Retinal pigment epithelial cell (primary cell): ENCODE measurements around the gene SMIM24.

Experiments used
- DNase-seq: peaks from one replicate; pipeline ENCODE4 v3.0.0-alpha.2; 2010; ENCODE audit warnings: low read depth
- H3K4me3 ChIP-seq: 2 replicates; pipeline ENCODE4 v1.5.1; 2011; ENCODE audit warnings: mild to moderate bottlenecking, low read length, control low read depth, moderate library complexity
- TF ChIP-seq, protein P1 (sequence below): conservative IDR thresholded peaks from 2 replicates; pipeline ENCODE4 v1.5.1; 2011; ENCODE audit warnings: low read depth, low read length, control low read depth, inconsistent platforms

Gene SMIM24

DNA sequence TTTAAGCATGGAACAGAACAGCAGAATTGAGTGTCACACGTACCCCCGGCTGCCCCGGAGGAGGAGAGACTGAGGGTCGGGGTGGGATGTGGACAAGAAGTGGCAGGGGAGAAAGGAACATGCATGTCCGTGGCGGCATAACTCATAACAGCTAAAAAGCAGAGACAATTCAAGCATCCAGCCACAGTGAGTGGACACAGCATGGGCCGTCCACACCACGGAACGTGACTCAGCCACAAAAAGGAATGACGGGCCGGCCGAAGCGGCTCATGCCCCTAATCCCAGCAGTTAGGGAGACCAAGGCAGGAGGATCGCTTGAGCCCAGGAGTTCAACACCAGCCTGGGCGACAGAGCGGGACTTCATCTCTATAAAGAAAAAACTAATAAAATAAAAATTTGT is 12.6 kb upstream of the SMIM24 start:
- no peak for DNase-seq
- TF ChIP-seq, protein P1, sequence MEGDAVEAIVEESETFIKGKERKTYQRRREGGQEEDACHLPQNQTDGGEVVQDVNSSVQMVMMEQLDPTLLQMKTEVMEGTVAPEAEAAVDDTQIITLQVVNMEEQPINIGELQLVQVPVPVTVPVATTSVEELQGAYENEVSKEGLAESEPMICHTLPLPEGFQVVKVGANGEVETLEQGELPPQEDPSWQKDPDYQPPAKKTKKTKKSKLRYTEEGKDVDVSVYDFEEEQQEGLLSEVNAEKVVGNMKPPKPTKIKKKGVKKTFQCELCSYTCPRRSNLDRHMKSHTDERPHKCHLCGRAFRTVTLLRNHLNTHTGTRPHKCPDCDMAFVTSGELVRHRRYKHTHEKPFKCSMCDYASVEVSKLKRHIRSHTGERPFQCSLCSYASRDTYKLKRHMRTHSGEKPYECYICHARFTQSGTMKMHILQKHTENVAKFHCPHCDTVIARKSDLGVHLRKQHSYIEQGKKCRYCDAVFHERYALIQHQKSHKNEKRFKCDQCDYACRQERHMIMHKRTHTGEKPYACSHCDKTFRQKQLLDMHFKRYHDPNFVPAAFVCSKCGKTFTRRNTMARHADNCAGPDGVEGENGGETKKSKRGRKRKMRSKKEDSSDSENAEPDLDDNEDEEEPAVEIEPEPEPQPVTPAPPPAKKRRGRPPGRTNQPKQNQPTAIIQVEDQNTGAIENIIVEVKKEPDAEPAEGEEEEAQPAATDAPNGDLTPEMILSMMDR, result no peak
- no peak overlapping the region for H3K4me3 ChIP-seq

DNA sequence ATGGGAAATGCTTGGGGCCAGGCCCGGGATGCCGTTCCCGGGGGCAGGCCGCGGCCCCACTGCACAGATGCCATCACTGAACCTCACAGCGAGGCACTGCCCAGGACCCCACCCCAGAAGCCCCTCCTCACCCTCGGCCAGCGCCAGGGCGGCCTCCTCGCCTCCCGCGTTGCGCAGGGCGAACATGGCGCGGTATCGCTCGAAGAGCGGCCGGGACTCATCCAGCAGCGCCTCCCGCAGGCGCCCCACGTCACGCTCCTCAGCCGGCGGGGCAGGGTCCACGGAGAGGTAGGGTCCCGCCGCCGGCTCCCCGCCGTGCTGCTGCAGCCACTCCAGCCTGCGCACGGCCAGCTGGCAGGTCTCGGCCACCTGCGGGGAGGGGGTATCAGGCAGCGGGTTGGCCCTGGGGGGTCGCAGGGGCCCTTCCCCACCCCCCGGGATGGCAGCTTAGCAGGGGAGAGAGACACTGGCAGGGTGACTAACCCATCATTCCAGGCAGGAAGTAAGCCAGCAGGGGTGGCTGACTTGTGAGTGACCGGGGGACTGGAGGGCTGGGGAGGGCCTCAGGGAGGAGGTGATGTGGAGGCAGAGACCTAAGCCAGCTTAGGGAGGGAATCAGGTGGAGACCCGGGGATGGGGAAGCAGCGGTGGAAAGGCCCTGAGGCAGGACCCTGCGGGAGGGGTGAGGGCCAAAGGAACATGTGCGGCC is 12.0 kb upstream of the SMIM24 start:
- no peak overlapping the region for H3K4me3 ChIP-seq
- TF ChIP-seq, protein P1, result no peak
- no peak for DNase-seq

DNA sequence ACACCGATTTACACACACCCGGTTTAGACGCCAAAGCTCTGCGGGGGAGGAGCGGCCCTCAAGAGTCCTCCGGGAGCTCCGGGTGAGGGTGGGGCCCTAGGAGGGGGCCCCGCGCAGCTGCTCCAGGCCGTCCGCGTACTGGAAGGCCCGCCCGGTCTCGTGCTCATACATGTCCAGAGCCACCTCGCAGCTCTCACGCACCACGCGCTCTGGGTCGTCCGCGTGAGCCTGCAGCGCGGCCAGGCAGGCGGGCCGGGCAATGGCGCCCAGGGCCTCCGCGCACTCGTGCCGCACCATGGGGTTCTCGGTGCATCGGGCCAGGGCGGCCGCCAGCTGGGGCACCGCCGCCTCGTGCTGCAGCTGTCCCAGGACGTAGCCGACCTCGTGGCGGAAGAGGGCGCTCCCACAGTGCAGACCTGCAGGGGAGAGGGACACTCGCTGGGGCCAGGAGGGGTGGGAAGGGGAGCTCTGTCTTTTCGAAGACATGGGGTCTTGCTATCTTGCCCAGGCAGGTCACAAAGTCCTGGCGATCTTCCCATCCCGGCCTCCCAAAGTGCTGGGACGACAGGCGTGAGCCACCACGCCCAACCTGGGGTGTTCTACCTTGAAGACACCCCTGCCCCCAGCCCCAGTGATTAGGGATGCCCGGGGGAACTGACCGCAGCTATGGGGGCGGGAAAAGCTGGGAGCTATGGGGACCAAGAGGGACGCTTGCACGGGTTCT is 11.2 kb upstream of the SMIM24 start:
- TF ChIP-seq, protein P1, result no peak
- DNase-seq, result no peak
- H3K4me3 ChIP-seq, result no peak overlapping the region

DNA sequence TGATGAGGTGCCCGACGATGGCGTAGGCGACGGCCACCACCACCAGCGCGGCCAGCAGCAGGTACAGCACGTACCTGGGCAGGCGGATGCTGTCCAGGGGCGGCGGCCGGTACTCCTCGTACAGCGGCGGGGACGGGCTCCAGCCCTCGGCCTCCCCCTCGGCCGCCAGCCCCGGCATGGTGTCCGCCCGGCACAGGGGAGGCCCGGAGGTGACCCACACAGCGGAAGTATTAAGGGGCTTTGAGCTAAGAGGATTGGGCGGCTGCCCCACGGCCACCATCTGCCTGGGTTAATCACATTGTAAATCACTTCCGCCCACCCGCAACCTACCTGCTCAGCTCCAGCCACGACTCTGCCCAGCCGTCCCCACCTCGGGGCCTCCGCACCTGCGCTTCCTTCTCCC is 2.9 kb upstream of the SMIM24 start, which contains the start of gene SMIM44:
TSS of gene SMIM44 (minus strand) at position 216 of the 403 bp plus-strand sequence. CDS start at position 178, 38 bp downstream.
- H3K4me3 ChIP-seq, result peak within 1 kb of the TSS; percentile 30
- DNase-seq, result no peak

DNA sequence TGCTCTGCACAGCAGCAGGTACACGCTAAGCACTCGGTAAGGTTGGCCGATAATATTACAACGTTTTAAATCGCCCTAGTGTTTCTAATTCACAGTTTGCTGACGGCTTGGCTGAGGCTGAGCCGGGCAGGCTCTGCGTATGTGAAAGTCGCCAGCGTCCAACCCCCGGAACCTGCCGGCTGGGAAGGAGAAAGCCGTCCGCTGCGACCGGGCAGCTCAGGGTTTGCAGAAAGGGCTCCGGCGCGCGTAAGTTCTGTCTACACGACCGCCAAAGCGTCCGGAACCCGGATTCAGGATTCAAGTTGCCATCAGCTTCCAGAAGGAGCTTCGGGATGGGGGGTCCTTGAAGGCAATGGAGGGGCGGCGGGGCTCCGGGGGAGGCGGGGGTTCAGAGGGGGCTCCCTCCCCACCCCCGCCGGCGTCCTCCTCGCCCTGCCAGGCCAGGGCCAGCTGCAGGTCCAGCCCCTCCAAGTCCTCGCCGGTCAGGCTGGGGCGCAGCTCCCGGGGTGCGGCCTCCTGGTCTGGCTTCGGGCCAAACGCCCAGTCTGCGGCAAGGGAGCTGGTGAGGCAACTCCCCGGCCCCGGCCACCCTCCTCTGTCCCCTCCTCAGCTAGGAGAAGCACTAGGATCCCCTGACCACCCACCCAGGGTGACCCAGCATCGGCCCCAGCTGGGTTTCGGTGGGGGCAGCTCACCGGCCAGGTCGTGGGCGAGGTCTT is 2.3 kb upstream of the SMIM24 start:
- TF ChIP-seq, protein P1, result no peak
- peak overlapping the region; percentile 30 for H3K4me3 ChIP-seq
- DNase-seq, result no peak

More for the DNA sequence above, 2.9 kb upstream of the SMIM24 start, which contains the start of gene SMIM44:
- TF ChIP-seq, protein P1, result no peak

DNA sequence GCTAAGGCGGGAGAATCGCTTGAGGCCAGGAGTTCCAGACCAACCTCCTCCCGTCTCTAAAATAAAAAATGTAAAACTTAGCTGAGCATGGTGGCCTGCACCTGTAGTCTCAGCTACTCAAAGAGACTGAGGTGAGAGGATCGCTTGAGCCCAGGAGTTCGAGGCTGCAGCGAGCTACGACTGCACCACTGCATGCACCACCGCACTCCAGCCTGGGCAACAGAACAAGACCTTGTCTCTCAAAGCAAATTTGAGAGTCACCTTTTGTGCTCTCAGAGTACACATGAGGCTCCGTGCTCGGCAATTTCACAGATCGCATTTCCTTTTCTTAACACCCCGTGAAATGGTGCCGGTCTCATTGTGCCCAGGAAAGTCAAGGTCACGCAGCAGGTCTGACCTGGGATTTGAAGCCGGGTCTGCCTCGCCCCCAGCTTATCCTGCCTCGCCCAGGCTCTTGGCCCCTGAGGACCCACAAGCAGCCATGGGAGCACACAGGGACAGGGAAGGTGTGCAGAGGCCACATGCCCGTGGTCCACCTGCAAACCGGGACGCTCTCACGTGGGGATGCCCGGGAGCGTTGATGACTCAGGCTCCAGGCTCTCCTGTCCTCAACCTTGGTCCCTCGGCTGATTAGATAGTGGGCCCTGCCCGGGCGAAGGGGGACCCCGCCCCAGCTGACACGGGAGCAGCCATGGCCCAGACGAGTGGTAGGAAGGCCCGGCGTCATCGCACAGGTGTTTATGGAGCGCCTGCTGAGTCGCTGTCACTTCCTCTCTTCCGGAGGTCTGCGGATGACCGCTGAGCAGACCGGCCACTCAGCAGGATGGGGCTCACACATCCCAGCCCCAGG is 1.1 kb upstream of the SMIM24 start:
- no peak overlapping the region for H3K4me3 ChIP-seq
- TF ChIP-seq, protein P1, result no peak
- no peak for DNase-seq
